Keratinocyte (primary cell): Measurements from ENCODE around the gene NXN. TPM values are rescaled to one million over a fixed set of nuclear protein-coding genes. Genes with fewer than 3 reads are reported as not detected.

ENCODE experiments used
- DNase-seq: peaks from one replicate; pipeline ENCODE4 v3.0.0-alpha.2; 2011; ENCODE audit warnings: low read depth, missing footprints, low spot score
- FAIRE-seq: peaks from 2 replicates; lab custom pipeline; 2011; peaks lifted over from hg19 to GRCh38; lab: Jason Lieb, UNC
- H2AFZ ChIP-seq: 2 replicates; pipeline ENCODE4 v1.6.0; 2012; ENCODE audit warnings: low read length, control low read depth, inconsistent platforms; ENCODE audit not compliant: control insufficient read depth
- H3K27ac ChIP-seq: 2 replicates; pipeline ENCODE4 v1.5.1; 2011; ENCODE audit warnings: low read length; ENCODE audit not compliant: control insufficient read depth, insufficient read depth
- H3K27me3 ChIP-seq: 3 replicates; pipeline ENCODE4 v1.6.0; 2011; ENCODE audit warnings: low read length; ENCODE audit not compliant: control insufficient read depth, insufficient read depth; ENCODE audit errors: extremely low read depth
- H3K36me3 ChIP-seq, 2 experiments: 2 replicates in 1 of 2; 3 replicates in 1 of 2; pipeline ENCODE4 v1.5.1; 2011; ENCODE audit warnings: low read length in 2 of 2, mild to moderate bottlenecking in 1 of 2; ENCODE audit not compliant: control insufficient read depth in 2 of 2, insufficient read depth in 2 of 2; ENCODE audit errors: extremely low read depth in 1 of 2
- H3K4me1 ChIP-seq: 3 replicates; pipeline ENCODE4 v1.5.1; 2011; ENCODE audit warnings: low read length; ENCODE audit not compliant: control insufficient read depth, insufficient read depth; ENCODE audit errors: extremely low read depth
- H3K4me2 ChIP-seq: 3 replicates; pipeline ENCODE4 v1.6.0; 2011; ENCODE audit warnings: low read depth, low read length; ENCODE audit not compliant: control insufficient read depth, insufficient read depth; ENCODE audit errors: extremely low read depth
- H3K4me3 ChIP-seq, 3 experiments: fragments of 200-600 bp in 1 of 3; sonication (generic) in 1 of 3; 2 replicates in 2 of 3; 3 replicates in 1 of 3; pipeline ENCODE4 v1.5.1; 2011 to 2016; ENCODE audit warnings: low read length in 3 of 3, mild to moderate bottlenecking in 3 of 3, control low read depth in 2 of 3, inconsistent platforms in 1 of 3, low read depth in 1 of 3, mixed read lengths in 1 of 3, mixed run types in 1 of 3, moderate library complexity in 1 of 3; ENCODE audit not compliant: control insufficient read depth in 2 of 3, insufficient read depth in 2 of 3; ENCODE audit errors: extremely low read depth in 1 of 3
- H3K79me2 ChIP-seq: 2 replicates; pipeline ENCODE4 v1.6.0; 2012; ENCODE audit warnings: low read length; ENCODE audit not compliant: control insufficient read depth, insufficient read depth
- H3K9ac ChIP-seq: 3 replicates; pipeline ENCODE4 v1.6.0; 2011; ENCODE audit warnings: low read length; ENCODE audit not compliant: control insufficient read depth, insufficient read depth; ENCODE audit errors: extremely low read depth
- H3K9me1 ChIP-seq: 3 replicates; pipeline ENCODE4 v1.6.0; 2011; ENCODE audit warnings: low read length; ENCODE audit not compliant: control insufficient read depth, insufficient read depth; ENCODE audit errors: extremely low read depth
- H3K9me3 ChIP-seq: 2 replicates; pipeline ENCODE4 v1.5.1; 2012; ENCODE audit warnings: low read depth, low read length; ENCODE audit not compliant: control insufficient read depth
- H4K20me1 ChIP-seq: 3 replicates; pipeline ENCODE4 v1.6.0; 2011; ENCODE audit warnings: low read length; ENCODE audit not compliant: control insufficient read depth, insufficient read depth; ENCODE audit errors: extremely low read depth
- EZH2 ChIP-seq: IDR thresholded peaks from one replicate; pipeline ENCODE4 v1.6.1; 2012; ENCODE audit warnings: inconsistent platforms, mild to moderate bottlenecking, low read length, moderate library complexity
- dilution Hi-C: fragments of 300-500 bp; cut with MboI; formaldehyde crosslinking; loops from one replicate; pipeline ENCODE4 v1.7.0; 2020; ENCODE audit warnings: low sequenced_read_pairs; ENCODE audit not compliant: extremely low pct_ligation_motif_present
- polyA plus RNA-seq, 5 experiments: library from polyadenylated mRNA; depleted of rRNA in 3 of 5; stranded (reverse) in 3 of 5; stranded (forward) in 1 of 5; unstranded in 1 of 5; fragments of >200 nt; gene quantifications; 1 replicate in 1 of 5; 2 replicates in 3 of 5; 3 replicates in 1 of 5; pipeline versions ENCODE4 v1.2.1 to v1.2.3, GENCODE V29; 2011 to 2012; ENCODE audit warnings: missing spikeins in 2 of 5, low read depth in 1 of 5, low replicate concordance in 1 of 5
- TF ChIP-seq, protein P1 (sequence below), 3 experiments: IDR thresholded peaks in 1 of 3; conservative IDR thresholded peaks in 1 of 3; optimal IDR thresholded peaks in 1 of 3; 2 replicates in 2 of 3; 3 replicates in 1 of 3; pipeline versions ENCODE3 to v1.5.1; 2011; ENCODE audit warnings: low read length in 3 of 3, mild to moderate bottlenecking in 3 of 3, moderate library complexity in 2 of 3, control low read depth in 1 of 3, inconsistent platforms in 1 of 3; ENCODE audit not compliant: insufficient read depth in 2 of 3; ENCODE audit errors: extremely low read depth in 1 of 3

Gene NXN
- polyA plus RNA-seq, 1 donor (not counting 4 experiments of a cell fraction or from before 2014, with no cell fraction given) = 94.4 TPM

- Histone ChIP-seq H2AFZ (no peak overlapping the region), H3K27ac (no peak overlapping the region), H3K4me2 (no peak overlapping the region), H3K4me3 (no peak overlapping the region), H3K4me1 (peaks cover 14% of the 10 kb centered on the region), H3K27me3 (no peaks in the 10 kb centered on the region), H3K79me2 (peaks cover 89% of the 10 kb centered on the region), H3K9me1 (no peaks in the 10 kb centered on the region), H3K9me3 (no peaks in the 10 kb centered on the region), H4K20me1 (peaks cover 11% of the 10 kb centered on the region), H3K9ac (no peak overlapping the region), H3K36me3 (peaks cover 14 to 18% of the 10 kb centered on the region in 2 experiments)
- no peak for TF ChIP-seq EZH2
- TF ChIP-seq, protein P1, sequence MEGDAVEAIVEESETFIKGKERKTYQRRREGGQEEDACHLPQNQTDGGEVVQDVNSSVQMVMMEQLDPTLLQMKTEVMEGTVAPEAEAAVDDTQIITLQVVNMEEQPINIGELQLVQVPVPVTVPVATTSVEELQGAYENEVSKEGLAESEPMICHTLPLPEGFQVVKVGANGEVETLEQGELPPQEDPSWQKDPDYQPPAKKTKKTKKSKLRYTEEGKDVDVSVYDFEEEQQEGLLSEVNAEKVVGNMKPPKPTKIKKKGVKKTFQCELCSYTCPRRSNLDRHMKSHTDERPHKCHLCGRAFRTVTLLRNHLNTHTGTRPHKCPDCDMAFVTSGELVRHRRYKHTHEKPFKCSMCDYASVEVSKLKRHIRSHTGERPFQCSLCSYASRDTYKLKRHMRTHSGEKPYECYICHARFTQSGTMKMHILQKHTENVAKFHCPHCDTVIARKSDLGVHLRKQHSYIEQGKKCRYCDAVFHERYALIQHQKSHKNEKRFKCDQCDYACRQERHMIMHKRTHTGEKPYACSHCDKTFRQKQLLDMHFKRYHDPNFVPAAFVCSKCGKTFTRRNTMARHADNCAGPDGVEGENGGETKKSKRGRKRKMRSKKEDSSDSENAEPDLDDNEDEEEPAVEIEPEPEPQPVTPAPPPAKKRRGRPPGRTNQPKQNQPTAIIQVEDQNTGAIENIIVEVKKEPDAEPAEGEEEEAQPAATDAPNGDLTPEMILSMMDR (optimal IDR thresholded peaks at IDR 0.05 in 1 of 3, IDR thresholded peaks at IDR 0.05 in 1 of 3, conservative IDR thresholded peaks at IDR 0.05 in 1 of 3; ENCODE audit: extremely low read depth in 1 of 3, insufficient read depth in 2 of 3, low read length in 3 of 3) = no peak
- DNase-seq (no peak), FAIRE-seq (no peak)
- dilution Hi-C loops = no loop called here
These were observed 131.2 kb downstream of the NXN start for GRCh38 chr17:848402-848801.

DNA sequence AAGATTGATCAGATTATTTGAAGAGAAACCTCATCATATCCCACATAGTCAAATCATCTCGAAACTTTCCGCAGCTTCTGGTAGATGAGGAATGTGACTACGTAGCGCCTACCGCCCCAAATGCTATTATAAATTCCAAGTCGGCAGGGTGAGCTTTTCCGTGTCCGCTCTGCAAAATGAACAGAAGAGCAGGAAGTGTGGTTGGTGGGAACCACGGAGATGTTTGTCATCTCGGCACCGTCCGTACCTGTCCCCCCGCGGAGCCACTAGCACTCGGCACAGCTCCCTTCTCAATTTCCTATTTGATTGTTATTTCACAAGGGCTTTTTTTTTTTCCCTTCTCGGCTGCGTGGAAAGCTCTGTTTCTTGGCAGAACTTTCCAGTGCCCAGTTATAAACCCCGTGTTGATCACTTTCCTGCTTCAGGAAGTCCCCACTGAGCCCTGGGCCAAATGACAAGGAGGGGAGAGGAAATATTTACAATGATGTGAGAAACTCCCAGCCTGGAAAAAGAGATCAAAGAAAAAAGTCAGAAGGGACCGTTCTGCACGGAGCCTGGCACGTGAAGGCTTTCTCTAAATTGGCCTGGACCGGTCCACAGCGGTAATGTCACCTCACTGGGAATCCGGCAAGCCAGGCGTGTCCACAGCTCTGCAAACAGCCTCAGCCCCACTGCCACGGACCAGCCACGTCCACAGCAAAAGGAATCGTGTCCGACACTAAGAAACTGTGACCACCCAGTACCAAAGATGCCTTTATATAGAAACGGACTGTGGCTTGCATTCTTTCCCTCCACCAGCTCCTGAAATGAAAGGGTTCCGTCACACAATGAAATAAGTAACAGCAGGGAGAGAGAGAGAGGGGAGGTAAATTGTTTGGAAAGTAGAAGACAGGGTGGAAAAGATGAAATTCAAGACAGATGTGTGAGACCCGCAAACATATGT is 132.4 kb downstream of the NXN start:
- Histone ChIP-seq H3K9me1 (no peaks in the 10 kb centered on the region), H3K36me3 (peaks cover 14 to 21% of the 10 kb centered on the region in 2 experiments), H4K20me1 (peaks cover 10% of the 10 kb centered on the region), H3K79me2 (peaks cover 88% of the 10 kb centered on the region), H3K9ac (no peak overlapping the region), H3K9me3 (no peaks in the 10 kb centered on the region), H3K4me1 (peaks cover 14% of the 10 kb centered on the region), H2AFZ (no peak overlapping the region), H3K4me2 (no peak overlapping the region), H3K27ac (no peak overlapping the region), H3K27me3 (no peaks in the 10 kb centered on the region), H3K4me3 (no peak overlapping the region)
- dilution Hi-C loops = no loop called here
- DNase-seq (no peak), FAIRE-seq (no peak)
- TF ChIP-seq, protein P1 (optimal IDR thresholded peaks at IDR 0.05 in 1 of 3, IDR thresholded peaks at IDR 0.05 in 1 of 3, conservative IDR thresholded peaks at IDR 0.05 in 1 of 3; ENCODE audit: extremely low read depth in 1 of 3, insufficient read depth in 2 of 3, low read length in 3 of 3) = no peak
- TF ChIP-seq EZH2 = no peak
